Uterus (tissue), 2 donors: ENCODE results near the gene LRAT.

Experiments used
- CTCF ChIP-seq, 4 experiments: fragments of 200-600 bp in 2 of 4; fragments of 450-650 bp in 2 of 4; sonication (generic) in 2 of 4; IDR thresholded peaks; one replicate each; pipeline ENCODE4 v1.5.1; 2016 to 2019; ENCODE audit warnings: antibody characterized with exemption in 4 of 4, mild to moderate bottlenecking in 2 of 4, moderate library complexity in 1 of 4
- POLR2A ChIP-seq, 2 donors: fragments of 450-650 bp; IDR thresholded peaks; one replicate each; pipeline ENCODE4 v1.6.1; 2016; ENCODE audit warnings: antibody characterized with exemption in 2 of 2, mild to moderate bottlenecking in 1 of 2, moderate library complexity in 1 of 2

DNA sequence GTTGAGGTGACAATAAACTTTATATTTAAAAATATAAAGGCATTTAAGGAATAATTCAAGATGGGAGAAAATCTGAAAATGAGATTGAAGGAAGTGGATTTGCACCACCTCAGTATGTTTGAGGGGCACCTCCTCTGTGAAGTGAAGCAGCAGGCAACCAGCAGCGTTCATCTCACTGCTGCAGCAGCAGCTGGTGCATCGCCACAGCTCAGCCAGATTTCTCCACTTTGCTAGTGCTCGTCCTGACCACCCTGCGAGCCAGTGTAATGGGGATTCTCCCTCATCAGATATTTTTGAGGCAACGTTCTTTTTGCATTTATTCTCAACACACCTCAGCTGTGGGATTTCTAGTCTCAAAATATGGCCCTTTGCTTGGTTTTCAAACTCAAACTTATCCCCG lies 13.9 kb downstream of the LRAT start:
- TF ChIP-seq CTCF (IDR thresholded peaks at IDR 0.05) (no peak), POLR2A (IDR thresholded peaks at IDR 0.05) (no peak)
